Measurements from ENCODE around the gene ZNF416. TPM values are rescaled to one million over a fixed set of nuclear protein-coding genes. Genes with fewer than 3 reads are reported as not detected.
A peak's percentile ranks its signal among the peaks of the same experiment; 100 is the strongest.

The ZNF416 gene
- total and polyA plus RNA-seq, 2 of the 8 experiments (the other 6 are each of a cell fraction or from before 2014, with no cell fraction given) = 3.2 to 10.3 TPM

- TF ChIP-seq, protein P1, sequence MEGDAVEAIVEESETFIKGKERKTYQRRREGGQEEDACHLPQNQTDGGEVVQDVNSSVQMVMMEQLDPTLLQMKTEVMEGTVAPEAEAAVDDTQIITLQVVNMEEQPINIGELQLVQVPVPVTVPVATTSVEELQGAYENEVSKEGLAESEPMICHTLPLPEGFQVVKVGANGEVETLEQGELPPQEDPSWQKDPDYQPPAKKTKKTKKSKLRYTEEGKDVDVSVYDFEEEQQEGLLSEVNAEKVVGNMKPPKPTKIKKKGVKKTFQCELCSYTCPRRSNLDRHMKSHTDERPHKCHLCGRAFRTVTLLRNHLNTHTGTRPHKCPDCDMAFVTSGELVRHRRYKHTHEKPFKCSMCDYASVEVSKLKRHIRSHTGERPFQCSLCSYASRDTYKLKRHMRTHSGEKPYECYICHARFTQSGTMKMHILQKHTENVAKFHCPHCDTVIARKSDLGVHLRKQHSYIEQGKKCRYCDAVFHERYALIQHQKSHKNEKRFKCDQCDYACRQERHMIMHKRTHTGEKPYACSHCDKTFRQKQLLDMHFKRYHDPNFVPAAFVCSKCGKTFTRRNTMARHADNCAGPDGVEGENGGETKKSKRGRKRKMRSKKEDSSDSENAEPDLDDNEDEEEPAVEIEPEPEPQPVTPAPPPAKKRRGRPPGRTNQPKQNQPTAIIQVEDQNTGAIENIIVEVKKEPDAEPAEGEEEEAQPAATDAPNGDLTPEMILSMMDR (IDR thresholded peaks at IDR 0.05; ENCODE audit: control extremely low read depth in 1 of 3, insufficient read depth in 1 of 3, low read depth in 1 of 3, low read length in 3 of 3) = no peak
- TF ChIP-seq SP1 (IDR thresholded peaks at IDR 0.05; ENCODE audit: low read depth, low read length) = peak; percentile 54; the same call in 1 of the 2 replicates
- TF ChIP-seq, protein P2, sequence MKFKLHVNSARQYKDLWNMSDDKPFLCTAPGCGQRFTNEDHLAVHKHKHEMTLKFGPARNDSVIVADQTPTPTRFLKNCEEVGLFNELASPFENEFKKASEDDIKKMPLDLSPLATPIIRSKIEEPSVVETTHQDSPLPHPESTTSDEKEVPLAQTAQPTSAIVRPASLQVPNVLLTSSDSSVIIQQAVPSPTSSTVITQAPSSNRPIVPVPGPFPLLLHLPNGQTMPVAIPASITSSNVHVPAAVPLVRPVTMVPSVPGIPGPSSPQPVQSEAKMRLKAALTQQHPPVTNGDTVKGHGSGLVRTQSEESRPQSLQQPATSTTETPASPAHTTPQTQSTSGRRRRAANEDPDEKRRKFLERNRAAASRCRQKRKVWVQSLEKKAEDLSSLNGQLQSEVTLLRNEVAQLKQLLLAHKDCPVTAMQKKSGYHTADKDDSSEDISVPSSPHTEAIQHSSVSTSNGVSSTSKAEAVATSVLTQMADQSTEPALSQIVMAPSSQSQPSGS (IDR thresholded peaks at IDR 0.05; ENCODE audit: low read length) = no peak
- no peak for TF ChIP-seq HDAC6 (IDR thresholded peaks at IDR 0.05; ENCODE audit: low read depth, low read length)
These were observed 19.2 kb downstream of the ZNF416 start, which contains the start of gene ZNF550 (continued) for GRCh38 chr19:57559404-57560025.
